IMR-90 (cell line): ENCODE measurements around the gene SMARCC2. TPM values are rescaled to one million over a fixed set of nuclear protein-coding genes. Genes with fewer than 3 reads are reported as not detected.

Experiments
- ATAC-seq: fragments of 200-7000 bp; cut with Tn5 transposase; 2 replicates; pipeline ENCODE4 v1.9.1; 2020; ENCODE audit warnings: low read depth, mild to moderate bottlenecking, moderate library complexity
- BruUV-seq: library from RNA; stranded (reverse); fragments of 400-500 nt; replicated peaks from 2 replicates; lab custom pipeline; 2021; lab: Mats Ljungman, UMichigan
- CTCF ChIA-PET: fragments of 300-600 bp; formaldehyde crosslinking; extraction: SDS; loops from one replicate; lab custom pipeline; 2021; ENCODE audit warnings: antibody characterized with exemption; lab: Yijun Ruan, JAX
- POLR2A ChIA-PET: fragments of 300-600 bp; sonication (Branson Sonifier 250); formaldehyde crosslinking; loops from one replicate; lab custom pipeline; 2022; ENCODE audit warnings: antibody characterized with exemption; ENCODE audit not compliant: unreplicated experiment; lab: Charles Lee
- DNase-seq: peaks from one replicate; pipeline ENCODE4 v3.0.0; 2013
- H2AFZ ChIP-seq: replicated peaks from 2 replicates; pipeline ENCODE3; 2013; ENCODE audit warnings: low read length, mild to moderate bottlenecking; ENCODE audit not compliant: poor library complexity
- H2AK5ac ChIP-seq: 2 replicates; pipeline ENCODE4 v1.6.1; 2013; ENCODE audit warnings: low read depth, low read length, inconsistent platforms
- H2AK9ac ChIP-seq: replicated peaks from 2 replicates; pipeline ENCODE3; 2013; ENCODE audit warnings: mild to moderate bottlenecking, low read depth, low read length, moderate library complexity; ENCODE audit not compliant: poor library complexity
- H2BK120ac ChIP-seq: 2 replicates; pipeline ENCODE4 v1.6.1; 2013; ENCODE audit warnings: low read depth, low read length, inconsistent platforms
- H2BK15ac ChIP-seq: 3 replicates; pipeline ENCODE4 v1.6.1; 2013; ENCODE audit warnings: low read depth, low read length, inconsistent platforms
- H2BK20ac ChIP-seq: 2 replicates; pipeline ENCODE4 v1.6.1; 2013; ENCODE audit warnings: low read depth, mild to moderate bottlenecking, inconsistent platforms, low read length, moderate library complexity
- H2BK5ac ChIP-seq: 2 replicates; pipeline ENCODE4 v1.6.1; 2013; ENCODE audit warnings: mild to moderate bottlenecking, low read depth, low read length, inconsistent platforms; ENCODE audit not compliant: poor library complexity, severe bottlenecking
- H3K14ac ChIP-seq: replicated peaks from 2 replicates; pipeline ENCODE4 v1.6.1; 2013; ENCODE audit warnings: low read depth, low read length, inconsistent platforms
- H3K18ac ChIP-seq: 2 replicates; pipeline ENCODE4 v1.6.1; 2013; ENCODE audit warnings: low read depth, low read length, control low read depth
- H3K23ac ChIP-seq: 2 replicates; pipeline ENCODE4 v1.6.1; 2013; ENCODE audit warnings: low read depth, low read length, inconsistent platforms
- H3K27ac ChIP-seq: 2 replicates; pipeline ENCODE4 v1.5.1; 2013; ENCODE audit warnings: mild to moderate bottlenecking, control low read depth, low read length; ENCODE audit not compliant: insufficient read depth
- H3K27me3 ChIP-seq: 2 replicates; pipeline ENCODE4 v1.6.1; 2013; ENCODE audit warnings: low read length; ENCODE audit not compliant: control insufficient read depth, insufficient read depth
- H3K36me3 ChIP-seq: 2 replicates; pipeline ENCODE4 v1.6.1; 2013; ENCODE audit warnings: low read length, mixed read lengths; ENCODE audit not compliant: control insufficient read depth, insufficient read depth
- H3K4ac ChIP-seq: 2 replicates; pipeline ENCODE4 v1.6.1; 2013; ENCODE audit warnings: low read depth, low read length, inconsistent platforms
- H3K4me1 ChIP-seq: 2 replicates; pipeline ENCODE4 v1.6.1; 2013; ENCODE audit warnings: low read length, mixed read lengths; ENCODE audit not compliant: control insufficient read depth, insufficient read depth
- H3K4me2 ChIP-seq: 2 replicates; pipeline ENCODE4 v1.6.1; 2013; ENCODE audit warnings: low read depth, mild to moderate bottlenecking, control low read depth, low read length, moderate library complexity
- H3K4me3 ChIP-seq: 2 replicates; pipeline ENCODE4 v1.5.1; 2013; ENCODE audit warnings: low read depth, mild to moderate bottlenecking, control low read depth, low read length, moderate library complexity; ENCODE audit not compliant: insufficient read depth
- H3K56ac ChIP-seq: 2 replicates; pipeline ENCODE4 v1.6.1; 2013; ENCODE audit warnings: low read length, inconsistent platforms; ENCODE audit not compliant: insufficient read depth; ENCODE audit errors: extremely low read depth
- H3K79me1 ChIP-seq, 2 experiments: 2 replicates each; pipeline ENCODE4 v1.6.1; 2013; ENCODE audit warnings: low read length in 2 of 2, inconsistent platforms in 1 of 2, low read depth in 1 of 2
- H3K9ac ChIP-seq: 2 replicates; pipeline ENCODE4 v1.6.1; 2013; ENCODE audit warnings: low read depth, low read length, control low read depth
- H3K9me1 ChIP-seq: 2 replicates; pipeline ENCODE4 v1.6.1; 2013; ENCODE audit warnings: low read length, inconsistent platforms; ENCODE audit not compliant: insufficient read depth
- H3K9me3 ChIP-seq: 2 replicates; pipeline ENCODE4 v1.6.1; 2013; ENCODE audit warnings: low read length; ENCODE audit not compliant: control insufficient read depth, insufficient read depth
- H4K20me1 ChIP-seq: 2 replicates; pipeline ENCODE4 v1.6.1; 2013; ENCODE audit warnings: low read length, inconsistent platforms; ENCODE audit not compliant: insufficient read depth
- H4K5ac ChIP-seq: 2 replicates; pipeline ENCODE4 v1.6.1; 2013; ENCODE audit warnings: mild to moderate bottlenecking, low read depth, low read length, control low read depth
- H4K8ac ChIP-seq, 2 experiments: 2 replicates each; pipeline ENCODE4 v1.6.1; 2013; ENCODE audit warnings: low read depth in 2 of 2, low read length in 2 of 2, control low read depth in 1 of 2, inconsistent platforms in 1 of 2
- H4K91ac ChIP-seq: 2 replicates; pipeline ENCODE4 v1.6.1; 2013; ENCODE audit warnings: low read depth, low read length, inconsistent platforms; ENCODE audit not compliant: insufficient read depth
- CHD1 ChIP-seq: IDR thresholded peaks from 2 replicates; pipeline ENCODE4 v1.6.1; 2012; ENCODE audit warnings: low read depth, low read length, improper control_type of control experiment
- WGBS, 2 experiments: methylation state at CpG; one replicate each; pipeline versions ENCODE4 v1.1.5 to v1.1.7; 2013; ENCODE audit warnings: missing lambda C conversion rate in 2 of 2; ENCODE audit not compliant: insufficient read length in 1 of 2; ENCODE audit errors: extremely low coverage in 2 of 2; 5-methylcytosine and 5-hydroxymethylcytosine counted together
- dilution Hi-C: fragments of 300-500 bp; cut with HindIII; formaldehyde crosslinking; loops from one replicate; pipeline ENCODE4 v1.14.3; 2018; ENCODE audit warnings: low sequenced_read_pairs; ENCODE audit not compliant: unreplicated experiment
- in situ Hi-C: fragments of 300-500 bp; cut with MboI; formaldehyde crosslinking; loops from 3 replicates; pipeline ENCODE4 v1.14.3; 2019; ENCODE audit warnings: low sequenced_read_pairs, inconsistent platforms, mixed read lengths
- intact Hi-C: fragments of 100-400 bp; cut with micrococcal nuclease; formaldehyde crosslinking; loops from 2 replicates; pipeline ENCODE4 v1.10.0; 2022
- polyA plus RNA-seq, 3 experiments: library from polyadenylated mRNA; depleted of rRNA; stranded (reverse); fragments of >200 nt; gene quantifications; 2 replicates each; pipeline ENCODE4 v1.2.3, GENCODE V29; 2012; ENCODE audit warnings: low replicate concordance in 1 of 3
- total RNA-seq: library from RNA; depleted of rRNA; stranded (reverse); fragments of >200 nt; gene quantifications from 2 replicates; pipeline ENCODE4 v1.2.3, GENCODE V29; 2012
- TF ChIP-seq, protein P1 (sequence below): conservative IDR thresholded peaks from 2 replicates; pipeline ENCODE4 v1.5.1; 2012; ENCODE audit warnings: mild to moderate bottlenecking, low read depth, low read length, improper control_type of control experiment
- TF ChIP-seq, protein P2 (sequence below): fragments of 150-350 bp; IDR thresholded peaks from 2 replicates; pipeline ENCODE4 v1.6.1; 2017; ENCODE audit warnings: mild to moderate bottlenecking, antibody characterized with exemption, low read length, low read depth

SMARCC2 gene
- total and polyA plus RNA-seq, 2 of the 4 experiments (the other 2 are of a cell fraction), result 42.3 to 43.8 TPM

DNA sequence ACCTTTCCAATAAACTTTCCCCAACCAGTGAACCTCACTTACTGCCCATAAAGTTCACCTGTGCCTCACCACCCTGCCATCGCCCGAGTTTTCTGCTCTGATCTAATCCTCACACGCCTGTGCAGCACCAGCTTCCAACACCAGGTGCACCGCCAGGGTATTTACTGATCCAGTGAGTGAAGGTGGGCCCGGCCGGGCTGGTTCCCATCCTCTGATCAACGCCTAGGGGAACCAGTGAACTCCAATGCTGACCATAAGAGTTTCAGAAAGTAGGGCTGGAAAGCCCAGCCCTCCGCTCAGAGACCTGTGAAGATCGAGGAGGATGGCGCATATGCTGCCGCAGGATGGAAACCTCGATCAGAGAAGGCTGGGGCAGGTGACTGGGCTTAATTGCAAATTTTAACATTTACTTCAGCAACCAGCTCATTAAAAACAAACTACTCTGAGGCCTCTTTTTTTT is 37.6 kb downstream of the SMARCC2 start:
- H3K9me1 ChIP-seq, result peaks cover 17% of the 10 kb centered on the region
- peak overlapping the region; percentile 88; the same call in 2 of the 3 replicates for H2BK15ac ChIP-seq
- H3K9ac ChIP-seq, result peak overlapping the region; percentile 75
- peak overlapping the region; percentile 66 for H3K4me3 ChIP-seq
- H2BK5ac ChIP-seq, result peak overlapping the region; percentile 38
- no peak overlapping the region for H3K18ac ChIP-seq
- peak overlapping the region; percentile 57 for H2BK120ac ChIP-seq
- in situ Hi-C loops (no loop called here), intact Hi-C loops (no loop called here), dilution Hi-C loops (no loop called here)
- H3K56ac ChIP-seq, result peak overlapping the region; percentile 63
- TF ChIP-seq, protein P1, sequence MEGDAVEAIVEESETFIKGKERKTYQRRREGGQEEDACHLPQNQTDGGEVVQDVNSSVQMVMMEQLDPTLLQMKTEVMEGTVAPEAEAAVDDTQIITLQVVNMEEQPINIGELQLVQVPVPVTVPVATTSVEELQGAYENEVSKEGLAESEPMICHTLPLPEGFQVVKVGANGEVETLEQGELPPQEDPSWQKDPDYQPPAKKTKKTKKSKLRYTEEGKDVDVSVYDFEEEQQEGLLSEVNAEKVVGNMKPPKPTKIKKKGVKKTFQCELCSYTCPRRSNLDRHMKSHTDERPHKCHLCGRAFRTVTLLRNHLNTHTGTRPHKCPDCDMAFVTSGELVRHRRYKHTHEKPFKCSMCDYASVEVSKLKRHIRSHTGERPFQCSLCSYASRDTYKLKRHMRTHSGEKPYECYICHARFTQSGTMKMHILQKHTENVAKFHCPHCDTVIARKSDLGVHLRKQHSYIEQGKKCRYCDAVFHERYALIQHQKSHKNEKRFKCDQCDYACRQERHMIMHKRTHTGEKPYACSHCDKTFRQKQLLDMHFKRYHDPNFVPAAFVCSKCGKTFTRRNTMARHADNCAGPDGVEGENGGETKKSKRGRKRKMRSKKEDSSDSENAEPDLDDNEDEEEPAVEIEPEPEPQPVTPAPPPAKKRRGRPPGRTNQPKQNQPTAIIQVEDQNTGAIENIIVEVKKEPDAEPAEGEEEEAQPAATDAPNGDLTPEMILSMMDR, result peak; percentile 6; the same call in 1 of the 2 replicates
- no peak for TF ChIP-seq CHD1
- TF ChIP-seq, protein P2, sequence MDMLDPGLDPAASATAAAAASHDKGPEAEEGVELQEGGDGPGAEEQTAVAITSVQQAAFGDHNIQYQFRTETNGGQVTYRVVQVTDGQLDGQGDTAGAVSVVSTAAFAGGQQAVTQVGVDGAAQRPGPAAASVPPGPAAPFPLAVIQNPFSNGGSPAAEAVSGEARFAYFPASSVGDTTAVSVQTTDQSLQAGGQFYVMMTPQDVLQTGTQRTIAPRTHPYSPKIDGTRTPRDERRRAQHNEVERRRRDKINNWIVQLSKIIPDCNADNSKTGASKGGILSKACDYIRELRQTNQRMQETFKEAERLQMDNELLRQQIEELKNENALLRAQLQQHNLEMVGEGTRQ, result no peak
- peak overlapping the region; percentile 72 for H3K14ac ChIP-seq
- peak overlapping the region; percentile 93 for H2AFZ ChIP-seq
- peak overlapping the region; percentile 91 for H4K5ac ChIP-seq
- H3K27me3 ChIP-seq, result no peaks in the 10 kb centered on the region
- H3K23ac ChIP-seq, result peak overlapping the region; percentile 78
- BruUV-seq, result no TSS peak
- no peaks in the 10 kb centered on the region for H3K9me3 ChIP-seq
- peak overlapping the region; percentile 97 to 98 for H4K8ac ChIP-seq
- peak overlapping the region; percentile 94 for H2AK5ac ChIP-seq
- peaks cover 22 to 47% of the 10 kb centered on the region in 2 experiments for H3K79me1 ChIP-seq
- POLR2A ChIA-PET, result interaction anchor here (0.6 kb wide), 1 partner anchor 14 kb away, joined by 3 read pairs; no protein-coding TSS in a partner anchor
- peak overlapping the region; percentile 100 for H2AK9ac ChIP-seq
- H4K20me1 ChIP-seq, result no peaks in the 10 kb centered on the region
- 0% methylated on average over 1 of the region's 12 CpGs; no CpG with 5 or more reads in 1 of the 2 experiments for WGBS, 2 experiments
- H3K4me1 ChIP-seq, result peaks cover 10% of the 10 kb centered on the region
- peak overlapping the region; percentile 83 for H3K4me2 ChIP-seq
- DNase-seq (no peak), ATAC-seq (peak; percentile 5)
- peak overlapping the region; percentile 88 for H3K4ac ChIP-seq
- CTCF ChIA-PET, result no interaction called here
- peak overlapping the region; percentile 2; the same call in 1 of the 2 replicates for H2BK20ac ChIP-seq
- H3K27ac ChIP-seq, result peak overlapping the region; percentile 60
- H4K91ac ChIP-seq, result peak overlapping the region; percentile 61
- H3K36me3 ChIP-seq, result peaks cover 7% of the 10 kb centered on the region
